ENCODE data around the gene THRA. TPM values are rescaled to one million over a fixed set of nuclear protein-coding genes. Genes with fewer than 3 reads are reported as not detected.

The THRA gene
- total and polyA plus RNA-seq, 9 of the 15 experiments (the other 6 are each of a cell fraction or from before 2014, with no cell fraction given) = 0.34 to 23.4 (median 12.7) TPM

DNA sequence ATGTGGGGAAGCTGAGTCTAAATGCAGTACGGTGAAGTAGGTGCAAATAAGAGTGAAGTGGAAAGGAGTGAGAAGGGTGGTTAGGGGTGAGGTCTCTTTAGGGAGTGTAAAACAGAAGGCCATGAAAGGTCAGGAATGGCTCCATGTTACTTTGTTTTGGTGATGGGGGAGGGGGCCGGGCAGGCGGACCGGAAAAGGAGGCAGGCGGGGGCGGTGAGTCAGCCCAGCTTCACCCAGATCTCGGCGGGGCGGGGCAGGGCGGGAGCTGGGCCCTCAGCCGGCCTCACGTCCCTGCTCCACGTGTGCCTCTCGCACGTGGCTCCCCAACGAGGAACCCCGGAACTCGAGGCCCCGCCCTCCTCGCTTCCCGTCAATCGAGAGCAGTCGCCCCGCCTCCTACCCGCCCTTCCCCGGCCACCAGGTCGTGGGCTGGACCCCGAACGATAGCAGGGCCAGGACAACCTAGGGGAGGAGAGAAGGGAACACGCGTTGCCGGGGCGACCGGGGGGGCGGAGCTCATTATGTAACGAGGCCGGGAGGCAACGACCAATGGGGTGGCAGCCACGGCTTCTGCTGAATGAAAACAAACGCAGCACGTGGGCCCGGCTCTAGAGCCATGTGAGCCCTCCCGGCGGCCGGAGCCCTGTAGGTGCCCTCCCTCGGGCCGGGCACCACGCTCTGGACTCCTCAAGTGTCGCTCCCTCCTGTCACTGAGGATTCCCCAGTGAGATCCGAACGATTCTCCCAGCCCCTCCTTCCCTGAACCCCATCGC is 36.3 kb downstream of the THRA start (continued):
- TF ChIP-seq, protein P1, sequence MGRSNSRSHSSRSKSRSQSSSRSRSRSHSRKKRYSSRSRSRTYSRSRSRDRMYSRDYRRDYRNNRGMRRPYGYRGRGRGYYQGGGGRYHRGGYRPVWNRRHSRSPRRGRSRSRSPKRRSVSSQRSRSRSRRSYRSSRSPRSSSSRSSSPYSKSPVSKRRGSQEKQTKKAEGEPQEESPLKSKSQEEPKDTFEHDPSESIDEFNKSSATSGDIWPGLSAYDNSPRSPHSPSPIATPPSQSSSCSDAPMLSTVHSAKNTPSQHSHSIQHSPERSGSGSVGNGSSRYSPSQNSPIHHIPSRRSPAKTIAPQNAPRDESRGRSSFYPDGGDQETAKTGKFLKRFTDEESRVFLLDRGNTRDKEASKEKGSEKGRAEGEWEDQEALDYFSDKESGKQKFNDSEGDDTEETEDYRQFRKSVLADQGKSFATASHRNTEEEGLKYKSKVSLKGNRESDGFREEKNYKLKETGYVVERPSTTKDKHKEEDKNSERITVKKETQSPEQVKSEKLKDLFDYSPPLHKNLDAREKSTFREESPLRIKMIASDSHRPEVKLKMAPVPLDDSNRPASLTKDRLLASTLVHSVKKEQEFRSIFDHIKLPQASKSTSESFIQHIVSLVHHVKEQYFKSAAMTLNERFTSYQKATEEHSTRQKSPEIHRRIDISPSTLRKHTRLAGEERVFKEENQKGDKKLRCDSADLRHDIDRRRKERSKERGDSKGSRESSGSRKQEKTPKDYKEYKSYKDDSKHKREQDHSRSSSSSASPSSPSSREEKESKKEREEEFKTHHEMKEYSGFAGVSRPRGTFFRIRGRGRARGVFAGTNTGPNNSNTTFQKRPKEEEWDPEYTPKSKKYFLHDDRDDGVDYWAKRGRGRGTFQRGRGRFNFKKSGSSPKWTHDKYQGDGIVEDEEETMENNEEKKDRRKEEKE (IDR thresholded peaks at IDR 0.05; ENCODE audit: borderline replicate concordance in 1 of 2, control insufficient read depth in 1 of 2, low read depth in 2 of 2, low read length in 1 of 2) = no peak
- TF ChIP-seq MEIS2 (IDR thresholded peaks at IDR 0.05; ENCODE audit: partially characterized antibody) (peak; percentile 43), HCFC1 (IDR thresholded peaks at IDR 0.05; ENCODE audit: low read depth, low read length) (no peak; the same call in none of the 2 replicates), HDAC2 (IDR thresholded peaks at IDR 0.05) (peak; percentile 58; the same call in 1 of the 2 replicates), TRIM28 (IDR thresholded peaks at IDR 0.05) (peak; percentile 7; the same call in 1 of the 2 replicates), HMG20B (CRISPR knock-in tag; IDR thresholded peaks at IDR 0.05) (no peak), KAT8 (IDR thresholded peaks at IDR 0.05; ENCODE audit: low read depth) (no peak), HNRNPL (IDR thresholded peaks at IDR 0.05; ENCODE audit: low read depth, low read length) (no peak), TCF3 (CRISPR knock-in tag; IDR thresholded peaks at IDR 0.05) (no peak; the same call in 1 of the 2 replicates)
- TF ChIP-seq, protein P2, sequence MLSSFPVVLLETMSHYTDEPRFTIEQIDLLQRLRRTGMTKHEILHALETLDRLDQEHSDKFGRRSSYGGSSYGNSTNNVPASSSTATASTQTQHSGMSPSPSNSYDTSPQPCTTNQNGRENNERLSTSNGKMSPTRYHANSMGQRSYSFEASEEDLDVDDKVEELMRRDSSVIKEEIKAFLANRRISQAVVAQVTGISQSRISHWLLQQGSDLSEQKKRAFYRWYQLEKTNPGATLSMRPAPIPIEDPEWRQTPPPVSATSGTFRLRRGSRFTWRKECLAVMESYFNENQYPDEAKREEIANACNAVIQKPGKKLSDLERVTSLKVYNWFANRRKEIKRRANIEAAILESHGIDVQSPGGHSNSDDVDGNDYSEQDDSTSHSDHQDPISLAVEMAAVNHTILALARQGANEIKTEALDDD (IDR thresholded peaks at IDR 0.05) = 0 out of 2 replicates have a peak, but pooled peaks have one; percentile 20
- TF ChIP-seq, protein P3, sequence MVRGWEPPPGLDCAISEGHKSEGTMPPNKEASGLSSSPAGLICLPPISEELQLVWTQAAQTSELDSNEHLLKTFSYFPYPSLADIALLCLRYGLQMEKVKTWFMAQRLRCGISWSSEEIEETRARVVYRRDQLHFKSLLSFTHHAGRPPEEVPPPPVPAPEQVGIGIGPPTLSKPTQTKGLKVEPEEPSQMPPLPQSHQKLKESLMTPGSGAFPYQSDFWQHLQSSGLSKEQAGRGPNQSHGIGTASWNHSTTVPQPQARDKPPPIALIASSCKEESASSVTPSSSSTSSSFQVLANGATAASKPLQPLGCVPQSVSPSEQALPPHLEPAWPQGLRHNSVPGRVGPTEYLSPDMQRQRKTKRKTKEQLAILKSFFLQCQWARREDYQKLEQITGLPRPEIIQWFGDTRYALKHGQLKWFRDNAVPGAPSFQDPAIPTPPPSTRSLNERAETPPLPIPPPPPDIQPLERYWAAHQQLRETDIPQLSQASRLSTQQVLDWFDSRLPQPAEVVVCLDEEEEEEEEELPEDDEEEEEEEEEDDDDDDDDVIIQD (CRISPR knock-in tag; IDR thresholded peaks at IDR 0.05) = no peak
- TF ChIP-seq, protein P4, sequence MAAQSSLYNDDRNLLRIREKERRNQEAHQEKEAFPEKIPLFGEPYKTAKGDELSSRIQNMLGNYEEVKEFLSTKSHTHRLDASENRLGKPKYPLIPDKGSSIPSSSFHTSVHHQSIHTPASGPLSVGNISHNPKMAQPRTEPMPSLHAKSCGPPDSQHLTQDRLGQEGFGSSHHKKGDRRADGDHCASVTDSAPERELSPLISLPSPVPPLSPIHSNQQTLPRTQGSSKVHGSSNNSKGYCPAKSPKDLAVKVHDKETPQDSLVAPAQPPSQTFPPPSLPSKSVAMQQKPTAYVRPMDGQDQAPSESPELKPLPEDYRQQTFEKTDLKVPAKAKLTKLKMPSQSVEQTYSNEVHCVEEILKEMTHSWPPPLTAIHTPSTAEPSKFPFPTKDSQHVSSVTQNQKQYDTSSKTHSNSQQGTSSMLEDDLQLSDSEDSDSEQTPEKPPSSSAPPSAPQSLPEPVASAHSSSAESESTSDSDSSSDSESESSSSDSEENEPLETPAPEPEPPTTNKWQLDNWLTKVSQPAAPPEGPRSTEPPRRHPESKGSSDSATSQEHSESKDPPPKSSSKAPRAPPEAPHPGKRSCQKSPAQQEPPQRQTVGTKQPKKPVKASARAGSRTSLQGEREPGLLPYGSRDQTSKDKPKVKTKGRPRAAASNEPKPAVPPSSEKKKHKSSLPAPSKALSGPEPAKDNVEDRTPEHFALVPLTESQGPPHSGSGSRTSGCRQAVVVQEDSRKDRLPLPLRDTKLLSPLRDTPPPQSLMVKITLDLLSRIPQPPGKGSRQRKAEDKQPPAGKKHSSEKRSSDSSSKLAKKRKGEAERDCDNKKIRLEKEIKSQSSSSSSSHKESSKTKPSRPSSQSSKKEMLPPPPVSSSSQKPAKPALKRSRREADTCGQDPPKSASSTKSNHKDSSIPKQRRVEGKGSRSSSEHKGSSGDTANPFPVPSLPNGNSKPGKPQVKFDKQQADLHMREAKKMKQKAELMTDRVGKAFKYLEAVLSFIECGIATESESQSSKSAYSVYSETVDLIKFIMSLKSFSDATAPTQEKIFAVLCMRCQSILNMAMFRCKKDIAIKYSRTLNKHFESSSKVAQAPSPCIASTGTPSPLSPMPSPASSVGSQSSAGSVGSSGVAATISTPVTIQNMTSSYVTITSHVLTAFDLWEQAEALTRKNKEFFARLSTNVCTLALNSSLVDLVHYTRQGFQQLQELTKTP (IDR thresholded peaks at IDR 0.05; ENCODE audit: low read depth in 1 of 2, partially characterized antibody in 2 of 2) = peak; percentile 35 to 85
- TF ChIP-seq, protein P5, sequence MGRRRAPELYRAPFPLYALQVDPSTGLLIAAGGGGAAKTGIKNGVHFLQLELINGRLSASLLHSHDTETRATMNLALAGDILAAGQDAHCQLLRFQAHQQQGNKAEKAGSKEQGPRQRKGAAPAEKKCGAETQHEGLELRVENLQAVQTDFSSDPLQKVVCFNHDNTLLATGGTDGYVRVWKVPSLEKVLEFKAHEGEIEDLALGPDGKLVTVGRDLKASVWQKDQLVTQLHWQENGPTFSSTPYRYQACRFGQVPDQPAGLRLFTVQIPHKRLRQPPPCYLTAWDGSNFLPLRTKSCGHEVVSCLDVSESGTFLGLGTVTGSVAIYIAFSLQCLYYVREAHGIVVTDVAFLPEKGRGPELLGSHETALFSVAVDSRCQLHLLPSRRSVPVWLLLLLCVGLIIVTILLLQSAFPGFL (CRISPR knock-in tag; IDR thresholded peaks at IDR 0.05) = no peak
- TF ChIP-seq, protein P6, sequence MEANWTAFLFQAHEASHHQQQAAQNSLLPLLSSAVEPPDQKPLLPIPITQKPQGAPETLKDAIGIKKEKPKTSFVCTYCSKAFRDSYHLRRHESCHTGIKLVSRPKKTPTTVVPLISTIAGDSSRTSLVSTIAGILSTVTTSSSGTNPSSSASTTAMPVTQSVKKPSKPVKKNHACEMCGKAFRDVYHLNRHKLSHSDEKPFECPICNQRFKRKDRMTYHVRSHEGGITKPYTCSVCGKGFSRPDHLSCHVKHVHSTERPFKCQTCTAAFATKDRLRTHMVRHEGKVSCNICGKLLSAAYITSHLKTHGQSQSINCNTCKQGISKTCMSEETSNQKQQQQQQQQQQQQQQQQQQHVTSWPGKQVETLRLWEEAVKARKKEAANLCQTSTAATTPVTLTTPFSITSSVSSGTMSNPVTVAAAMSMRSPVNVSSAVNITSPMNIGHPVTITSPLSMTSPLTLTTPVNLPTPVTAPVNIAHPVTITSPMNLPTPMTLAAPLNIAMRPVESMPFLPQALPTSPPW (CRISPR knock-in tag; IDR thresholded peaks at IDR 0.05) = peak; percentile 99

All from K562 (cell line).